Nucleus accumbens (tissue), 56 donors: ENCODE results near the gene ELMO1.

Experiments used
- DNase-seq, 56 donors: peaks; one replicate each; lab custom pipeline; 2025; lab: John Stamatoyannopoulos, UW

Gene ELMO1

GRCh38 chr7:36847946-36848345 lies 600.7 kb downstream of the ELMO1 start:
- no peak for DNase-seq

- DNase-seq: no peak
Observed at GRCh38 chr7:36844374-36844773, 604.3 kb downstream of the ELMO1 start.

GRCh38 chr7:36840904-36841303 lies 607.8 kb downstream of the ELMO1 start:
- no peak for DNase-seq

GRCh38 chr7:36838616-36839225 lies 609.9 kb downstream of the ELMO1 start:
- no peak for DNase-seq

GRCh38 chr7:36831049-36831448 lies 617.6 kb downstream of the ELMO1 start:
- DNase-seq: no peak

- DNase-seq: peak in 1 of 56 donors; percentile 6
Observed at GRCh38 chr7:36827726-36828703, 620.6 kb downstream of the ELMO1 start.

- no peak for DNase-seq
Observed at GRCh38 chr7:36825501-36825900, 623.2 kb downstream of the ELMO1 start.

GRCh38 chr7:36823353-36823752 lies 625.3 kb downstream of the ELMO1 start:
- DNase-seq: no peak

- DNase-seq: no peak
Observed at GRCh38 chr7:36821617-36822016, 627.0 kb downstream of the ELMO1 start.

- DNase-seq: no peak
Observed at GRCh38 chr7:36820527-36821170, 628.0 kb downstream of the ELMO1 start.

GRCh38 chr7:36819639-36820038 lies 629.0 kb downstream of the ELMO1 start:
- DNase-seq: no peak

- no peak for DNase-seq
Observed at GRCh38 chr7:36814311-36814710, 634.4 kb downstream of the ELMO1 start.

- DNase-seq: no peak
Observed at GRCh38 chr7:36811807-36812206, 636.9 kb downstream of the ELMO1 start.

- no peak for DNase-seq
Observed at GRCh38 chr7:36810489-36810888, 638.2 kb downstream of the ELMO1 start.

GRCh38 chr7:36810032-36810431 lies 638.6 kb downstream of the ELMO1 start:
- DNase-seq: no peak

- DNase-seq: no peak
Observed at GRCh38 chr7:36809510-36809909, 639.2 kb downstream of the ELMO1 start.

- no peak for DNase-seq
Observed at GRCh38 chr7:36809086-36809485, 639.6 kb downstream of the ELMO1 start.

- no peak for DNase-seq
Observed at GRCh38 chr7:36806891-36807290, 641.8 kb downstream of the ELMO1 start.
